Neuronal stem cell (in vitro differentiated cells): ENCODE data around the gene SOWAHA.
A peak's percentile ranks its signal among the peaks of the same experiment; 100 is the strongest.

ENCODE experiments used
- DNase-seq: peaks from one replicate; pipeline ENCODE4 v3.0.0-alpha.2; 2013; ENCODE audit warnings: low spot score
- H2AFZ ChIP-seq: one replicate; pipeline ENCODE4 v1.6.1; 2013; ENCODE audit warnings: mild to moderate bottlenecking, low read length, inconsistent platforms
- H2AK5ac ChIP-seq: 2 replicates; pipeline ENCODE4 v1.6.1; 2013; ENCODE audit warnings: low read depth, mild to moderate bottlenecking, inconsistent platforms, low read length, moderate library complexity, mixed read lengths
- H2BK120ac ChIP-seq: 2 replicates; pipeline ENCODE4 v1.6.1; 2013; ENCODE audit warnings: low read depth, mild to moderate bottlenecking, inconsistent platforms, low read length, moderate library complexity, mixed read lengths
- H2BK12ac ChIP-seq: one replicate; pipeline ENCODE4 v1.6.1; 2013; ENCODE audit warnings: low read length, inconsistent platforms
- H2BK15ac ChIP-seq: 2 replicates; pipeline ENCODE4 v1.6.1; 2013; ENCODE audit warnings: mild to moderate bottlenecking, low read length, inconsistent platforms, mixed read lengths
- H2BK5ac ChIP-seq: one replicate; pipeline ENCODE4 v1.6.1; 2013; ENCODE audit warnings: inconsistent platforms, mild to moderate bottlenecking, low read length, moderate library complexity
- H3K14ac ChIP-seq: one replicate; pipeline ENCODE4 v1.6.1; 2013; ENCODE audit warnings: low read length, inconsistent platforms
- H3K18ac ChIP-seq: 2 replicates; pipeline ENCODE4 v1.6.1; 2013; ENCODE audit warnings: low read length, inconsistent platforms
- H3K23ac ChIP-seq: 2 replicates; pipeline ENCODE4 v1.6.1; 2013; ENCODE audit warnings: low read depth, mild to moderate bottlenecking, mixed read lengths, low read length, inconsistent platforms; ENCODE audit not compliant: poor library complexity
- H3K27ac ChIP-seq: replicated peaks from 3 replicates; pipeline ENCODE4 v1.5.1; 2013; ENCODE audit warnings: low read length, inconsistent platforms
- H3K27me3 ChIP-seq, 3 experiments: 2 replicates each; pipeline ENCODE4 v1.6.1; 2013; ENCODE audit warnings: low read length in 3 of 3, mild to moderate bottlenecking in 2 of 3, inconsistent platforms in 1 of 3, low read depth in 1 of 3, mixed read lengths in 1 of 3, moderate library complexity in 1 of 3; ENCODE audit not compliant: control insufficient read depth in 3 of 3, insufficient read depth in 3 of 3
- H3K36me3 ChIP-seq, 2 donors: replicated peaks in 1 of 2; 2 replicates each; pipeline ENCODE4 v1.6.1; 2013; ENCODE audit warnings: low read length in 2 of 2; ENCODE audit not compliant: control insufficient read depth in 2 of 2, insufficient read depth in 2 of 2
- H3K4ac ChIP-seq: 2 replicates; pipeline ENCODE4 v1.6.1; 2013; ENCODE audit warnings: inconsistent platforms, mild to moderate bottlenecking, low read length, moderate library complexity
- H3K4me1 ChIP-seq, 2 donors: 1 replicate in 1 of 2; 2 replicates in 1 of 2; pipeline ENCODE4 v1.6.1; 2013; ENCODE audit warnings: low read length in 2 of 2, low read depth in 1 of 2; ENCODE audit not compliant: control insufficient read depth in 2 of 2, insufficient read depth in 1 of 2
- H3K4me2 ChIP-seq: one replicate; pipeline ENCODE4 v1.6.1; 2013; ENCODE audit warnings: mild to moderate bottlenecking, low read length, inconsistent platforms; ENCODE audit not compliant: insufficient read depth, poor library complexity, severe bottlenecking
- H3K4me3 ChIP-seq, 2 donors: 2 replicates each; pipeline ENCODE4 v1.5.1; 2013; ENCODE audit warnings: low read length in 2 of 2, mild to moderate bottlenecking in 2 of 2, inconsistent platforms in 1 of 2, moderate library complexity in 1 of 2
- H3K79me1 ChIP-seq: one replicate; pipeline ENCODE4 v1.6.1; 2013; ENCODE audit warnings: low read depth, mild to moderate bottlenecking, inconsistent platforms, low read length, moderate library complexity
- H3K9ac ChIP-seq: one replicate; pipeline ENCODE4 v1.6.1; 2013; ENCODE audit warnings: mild to moderate bottlenecking, low read depth, low read length, inconsistent platforms; ENCODE audit not compliant: poor library complexity
- H3K9me3 ChIP-seq, 2 donors: replicated peaks in 1 of 2; 2 replicates each; pipeline versions ENCODE3 to v1.6.1; 2013; ENCODE audit warnings: low read length in 2 of 2, mild to moderate bottlenecking in 2 of 2, inconsistent platforms in 1 of 2, low read depth in 1 of 2, mixed read lengths in 1 of 2, moderate library complexity in 1 of 2; ENCODE audit not compliant: control insufficient read depth in 2 of 2, insufficient read depth in 1 of 2
- H4K8ac ChIP-seq: one replicate; pipeline ENCODE4 v1.6.1; 2013; ENCODE audit warnings: low read depth, mild to moderate bottlenecking, inconsistent platforms, low read length, moderate library complexity
- H4K91ac ChIP-seq: one replicate; pipeline ENCODE4 v1.6.1; 2013; ENCODE audit warnings: low read length, low read depth, mild to moderate bottlenecking, inconsistent platforms; ENCODE audit not compliant: poor library complexity
- WGBS, 2 donors: extraction: QIAGEN DNeasy Blood & Tissue Kit; methylation state at CpG; one replicate each; pipeline ENCODE4 v1.1.7; 2013; ENCODE audit warnings: missing lambda C conversion rate in 2 of 2, mixed read lengths in 1 of 2; ENCODE audit not compliant: insufficient read length in 2 of 2, insufficient replicate concordance in 1 of 2; ENCODE audit errors: extremely low coverage in 2 of 2; 5-methylcytosine and 5-hydroxymethylcytosine counted together

The SOWAHA gene

DNA sequence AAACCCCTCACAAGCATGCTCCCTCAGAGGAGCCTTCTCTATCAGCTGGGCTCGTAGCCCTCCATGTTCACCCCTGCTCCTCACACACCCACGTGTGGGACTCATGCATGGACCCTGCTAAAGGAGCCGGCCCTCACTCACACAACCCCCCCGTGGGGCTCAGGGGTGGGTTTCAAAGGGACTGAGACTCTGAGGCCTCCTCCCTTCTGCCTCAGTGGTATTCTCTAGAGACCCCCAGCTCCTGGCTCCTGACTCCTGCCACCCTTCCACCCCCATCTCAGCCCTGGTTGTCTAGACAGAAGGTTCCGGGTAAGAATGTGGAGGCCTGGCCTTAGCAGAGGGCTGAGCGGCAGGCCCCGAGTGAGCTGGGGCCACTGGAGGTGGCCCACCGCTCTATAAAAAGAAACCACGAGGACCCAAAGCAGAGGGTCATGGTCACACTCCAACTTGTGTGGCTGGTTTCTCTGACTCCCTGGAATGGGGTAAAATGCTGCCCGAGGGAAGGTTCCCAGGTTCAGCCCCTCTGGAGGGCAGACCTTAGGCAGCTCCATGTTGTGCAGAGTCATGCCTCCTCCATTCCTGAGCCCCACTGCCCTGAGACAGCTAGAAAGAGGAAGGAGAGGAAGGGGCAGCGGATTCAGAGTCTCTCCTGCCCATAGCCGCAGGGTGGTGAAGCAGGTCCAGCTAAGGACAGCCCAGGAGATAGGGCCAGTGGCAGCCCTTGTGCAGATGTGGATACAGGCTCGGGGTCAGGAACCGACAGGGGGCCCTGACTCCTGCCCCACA lies 46.9 kb upstream of the SOWAHA start:
- no peak for DNase-seq

GRCh38 chr5:132766806-132767055 lies 46.4 kb upstream of the SOWAHA start:
- H3K9ac ChIP-seq = no peak overlapping the region
- H3K4me2 ChIP-seq = no peak overlapping the region

More for the DNA sequence above, 46.9 kb upstream of the SOWAHA start:
- Histone ChIP-seq H3K23ac (peak overlapping the region; percentile 47), H3K4me2 (no peak overlapping the region), H2BK12ac (no peak overlapping the region), H2AFZ (no peak overlapping the region), H2BK5ac (no peak overlapping the region), H3K27me3 (no peaks in the 10 kb centered on the region), H3K9me3 (no peaks in the 10 kb centered on the region), H4K8ac (no peak overlapping the region), H3K14ac (peak overlapping the region; percentile 21), H3K4me3 (no peak overlapping the region), H4K91ac (no peak overlapping the region), H3K9ac (no peak overlapping the region), H3K4ac (no peak overlapping the region), H3K18ac (no peak overlapping the region), H2BK15ac (no peak overlapping the region), H2BK120ac (no peak overlapping the region), H2AK5ac (no peak overlapping the region), H3K36me3 (peaks cover 27 to 39% of the 10 kb centered on the region in 2 donors), H3K79me1 (peaks cover 9% of the 10 kb centered on the region), H3K27ac (no peak overlapping the region), H3K4me1 (peaks cover 0 to 7% of the 10 kb centered on the region in 2 donors)
- WGBS, 2 donors = no CpG with 5 or more reads among the region's 14 CpGs

GRCh38 chr5:132767150-132767549 lies 46.0 kb upstream of the SOWAHA start:
- WGBS, 2 donors = no CpG with 5 or more reads among the region's 2 CpGs
- no peak overlapping the region for H2BK15ac ChIP-seq
- no peak overlapping the region for H3K23ac ChIP-seq
- H2BK12ac ChIP-seq = no peak overlapping the region
- no peaks in the 10 kb centered on the region for H3K27me3 ChIP-seq
- no peak overlapping the region for H2AK5ac ChIP-seq
- peaks cover 9% of the 10 kb centered on the region for H3K79me1 ChIP-seq
- DNase-seq = no peak
- H3K9ac ChIP-seq = no peak overlapping the region
- H3K4ac ChIP-seq = no peak overlapping the region
- no peak overlapping the region for H4K91ac ChIP-seq
- no peaks in the 10 kb centered on the region for H3K9me3 ChIP-seq
- no peak overlapping the region for H3K4me2 ChIP-seq
- no peak overlapping the region for H4K8ac ChIP-seq
- H3K4me1 ChIP-seq = peaks cover 0 to 13% of the 10 kb centered on the region in 2 donors
- H3K27ac ChIP-seq = no peak overlapping the region
- no peak overlapping the region for H3K4me3 ChIP-seq
- H3K36me3 ChIP-seq = peaks cover 21 to 30% of the 10 kb centered on the region in 2 donors
- no peak overlapping the region for H3K14ac ChIP-seq
- H2BK5ac ChIP-seq = no peak overlapping the region
- no peak overlapping the region for H3K18ac ChIP-seq
- H2AFZ ChIP-seq = no peak overlapping the region
- no peak overlapping the region for H2BK120ac ChIP-seq

More at GRCh38 chr5:132766806-132767055, 46.4 kb upstream of the SOWAHA start:
- Histone ChIP-seq H2BK12ac (no peak overlapping the region), H3K79me1 (peaks cover 9% of the 10 kb centered on the region), H4K8ac (no peak overlapping the region), H2BK15ac (no peak overlapping the region), H3K18ac (no peak overlapping the region), H2AFZ (no peak overlapping the region), H3K23ac (peak overlapping the region; percentile 47), H3K4me3 (no peak overlapping the region), H3K27me3 (no peaks in the 10 kb centered on the region), H2BK120ac (no peak overlapping the region), H3K27ac (no peak overlapping the region), H3K4ac (no peak overlapping the region), H3K4me1 (peaks cover 0 to 9% of the 10 kb centered on the region in 2 donors), H3K14ac (peak overlapping the region; percentile 21), H3K9me3 (no peaks in the 10 kb centered on the region), H2AK5ac (no peak overlapping the region), H2BK5ac (no peak overlapping the region), H4K91ac (no peak overlapping the region), H3K36me3 (peaks cover 24 to 34% of the 10 kb centered on the region in 2 donors)
- DNase-seq = no peak
- no CpG with 5 or more reads among the region's 1 CpG for WGBS, 2 donors

DNA sequence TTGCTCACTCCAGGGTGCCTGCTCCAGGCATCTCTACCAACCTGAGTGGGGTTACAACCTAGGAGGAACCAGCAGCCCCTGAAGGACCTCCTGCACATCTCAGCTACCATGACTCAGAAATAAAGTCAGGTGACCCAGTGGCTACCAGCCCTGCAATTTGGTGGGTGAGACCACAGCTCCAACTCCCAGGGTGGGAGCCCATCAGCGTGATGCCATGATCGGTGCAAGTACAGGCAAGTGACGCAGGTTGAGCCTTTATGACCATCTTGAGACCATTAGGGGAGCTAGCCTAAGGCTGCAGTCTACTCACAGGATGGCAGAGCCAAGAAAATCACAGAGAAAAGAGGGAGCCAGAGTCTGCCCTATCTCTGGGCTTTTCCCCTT lies 44.6 kb upstream of the SOWAHA start:
- no peak for DNase-seq
- H2AK5ac ChIP-seq = no peak overlapping the region

More for the DNA sequence above, 44.6 kb upstream of the SOWAHA start:
- H2BK120ac ChIP-seq = no peak overlapping the region
- no peak overlapping the region for H3K4ac ChIP-seq
- no peak overlapping the region for H3K18ac ChIP-seq
- no peak overlapping the region for H2BK12ac ChIP-seq
- no peak overlapping the region for H4K91ac ChIP-seq
- no peak overlapping the region for H3K9ac ChIP-seq
- peaks cover 0 to 17% of the 10 kb centered on the region in 2 donors for H3K4me1 ChIP-seq
- no peak overlapping the region for H3K4me2 ChIP-seq
- peaks cover 10 to 17% of the 10 kb centered on the region in 2 donors for H3K36me3 ChIP-seq
- H3K27ac ChIP-seq = no peak overlapping the region
- H3K9me3 ChIP-seq = no peaks in the 10 kb centered on the region
- H2AFZ ChIP-seq = no peak overlapping the region
- peaks cover 16% of the 10 kb centered on the region for H3K79me1 ChIP-seq
- H2BK5ac ChIP-seq = no peak overlapping the region
- no peak overlapping the region for H3K4me3 ChIP-seq
- no CpG with 5 or more reads among the region's 3 CpGs for WGBS, 2 donors
- H3K23ac ChIP-seq = no peak overlapping the region
- H3K27me3 ChIP-seq = no peaks in the 10 kb centered on the region
- no peak overlapping the region for H4K8ac ChIP-seq
- H3K14ac ChIP-seq = no peak overlapping the region
- no peak overlapping the region for H2BK15ac ChIP-seq
